Measurements from ENCODE around the gene DOCK11. TPM values are rescaled to one million over a fixed set of nuclear protein-coding genes. Genes with fewer than 3 reads are reported as not detected.
A peak's percentile ranks its signal among the peaks of the same experiment; 100 is the strongest.

The DOCK11 gene
- total and polyA plus RNA-seq, 2 donors (not counting 1 experiment from before 2014, with no cell fraction given) = 31.0 to 83.5 TPM

- H3K4me2 ChIP-seq (replicated peaks; ENCODE audit: low read depth, low read length, poor library complexity, severe bottlenecking) = no peak overlapping the region
- H4K20me1 ChIP-seq (ENCODE audit: control insufficient read depth, insufficient read depth, low read length, poor library complexity, severe bottlenecking) = no peaks in the 10 kb centered on the region
- TF ChIP-seq EZH2 (IDR thresholded peaks at IDR 0.05; ENCODE audit: borderline replicate concordance, insufficient read depth, low read depth, low read length, poor library complexity, severe bottlenecking) = no peak
- TF ChIP-seq CTCF (IDR thresholded peaks at IDR 0.05) = peak; percentile 64
- no peak overlapping the region for H3K27ac ChIP-seq (ENCODE audit: low read length in 2 of 2)
- no peaks in the 10 kb centered on the region for H3K4me1 Mint-ChIP-seq
- peaks cover 3% of the 10 kb centered on the region for H3K27me3 Mint-ChIP-seq
- no peaks in the 10 kb centered on the region for H3K9me3 ChIP-seq (ENCODE audit: control extremely low read depth in 1 of 3, control insufficient read depth in 2 of 3, insufficient read depth in 1 of 3, low read length in 2 of 3)
- H3K36me3 ChIP-seq (replicated peaks in 1 of 2; ENCODE audit: control extremely low read depth in 1 of 2, control insufficient read depth in 1 of 2, extremely low read depth in 1 of 2, insufficient read depth in 2 of 2, low read length in 1 of 2) = no peaks in the 10 kb centered on the region
- intact Hi-C loops (cut with micrococcal nuclease) = loop anchor here (1.0 to 5.0 kb wide), 2 partner anchors 142 to 348 kb away; no protein-coding TSS in a partner anchor
- no peaks in the 10 kb centered on the region for H3K79me2 ChIP-seq (ENCODE audit: control insufficient read depth, insufficient read depth, low read length)
- DNase-seq (peak; percentile 50), ATAC-seq (ENCODE audit: low read depth) (no peak)
- no peaks in the 10 kb centered on the region for H3K27me3 ChIP-seq (replicated peaks in 1 of 4; ENCODE audit: control extremely low read depth in 1 of 4, control insufficient read depth in 3 of 4, insufficient read depth in 4 of 4, low read length in 3 of 4)
- no CpG with 5 or more reads among the region's 4 CpGs for WGBS (ENCODE audit: insufficient coverage)
- no peaks in the 10 kb centered on the region for H3K4me1 ChIP-seq (ENCODE audit: control insufficient read depth in 2 of 2, insufficient read depth in 2 of 2, low read length in 2 of 2)
- no peak overlapping the region for H3K4me3 ChIP-seq (ENCODE audit: control extremely low read depth in 1 of 5, extremely low read depth in 1 of 5, insufficient read depth in 1 of 5, low read depth in 2 of 5, low read length in 4 of 5)
- ChIA-PET POLR2A (interaction anchor here (0.5 to 1.5 kb wide), 2 partner anchors 142 to 143 kb away, joined by 3 read pairs; no protein-coding TSS in a partner anchor), CTCF (interaction anchor here (0.6 to 4.8 kb wide), 10 partner anchors 15 to 351 kb away, joined by 3 to 70 read pairs (median 4); no protein-coding TSS in a partner anchor)
- H3K27ac Mint-ChIP-seq = no peak overlapping the region
- H2AFZ ChIP-seq (ENCODE audit: insufficient read depth, low read depth, low read length, poor library complexity, severe bottlenecking) = no peak overlapping the region
- no peak overlapping the region for H3K4me3 Mint-ChIP-seq
- no peaks in the 10 kb centered on the region for H3K9me3 Mint-ChIP-seq (ENCODE audit: insufficient read depth)
- H3K9ac ChIP-seq (ENCODE audit: low read length) = no peak overlapping the region
Observed at GRCh38 chrX:118459494-118459893, 36.1 kb upstream of the DOCK11 start.

- Histone ChIP-seq H3K27me3 (replicated peaks in 1 of 4; ENCODE audit: control extremely low read depth in 1 of 4, control insufficient read depth in 3 of 4, insufficient read depth in 4 of 4, low read length in 3 of 4) (no peaks in the 10 kb centered on the region), H3K9ac (ENCODE audit: low read length) (no peak overlapping the region), H3K4me3 (ENCODE audit: control extremely low read depth in 1 of 5, extremely low read depth in 1 of 5, insufficient read depth in 1 of 5, low read depth in 2 of 5, low read length in 4 of 5) (no peak overlapping the region), H4K20me1 (ENCODE audit: control insufficient read depth, insufficient read depth, low read length, poor library complexity, severe bottlenecking) (no peaks in the 10 kb centered on the region), H3K4me1 (ENCODE audit: control insufficient read depth in 2 of 2, insufficient read depth in 2 of 2, low read length in 2 of 2) (no peaks in the 10 kb centered on the region), H3K27ac (ENCODE audit: low read length in 2 of 2) (no peak overlapping the region), H3K79me2 (ENCODE audit: control insufficient read depth, insufficient read depth, low read length) (no peaks in the 10 kb centered on the region), H2AFZ (ENCODE audit: insufficient read depth, low read depth, low read length, poor library complexity, severe bottlenecking) (no peak overlapping the region), H3K36me3 (replicated peaks in 1 of 2; ENCODE audit: control extremely low read depth in 1 of 2, control insufficient read depth in 1 of 2, extremely low read depth in 1 of 2, insufficient read depth in 2 of 2, low read length in 1 of 2) (no peaks in the 10 kb centered on the region), H3K4me2 (replicated peaks; ENCODE audit: low read depth, low read length, poor library complexity, severe bottlenecking) (no peak overlapping the region), H3K9me3 (ENCODE audit: control extremely low read depth in 1 of 3, control insufficient read depth in 2 of 3, insufficient read depth in 1 of 3, low read length in 2 of 3) (no peaks in the 10 kb centered on the region)
- Mint-ChIP-seq H3K27me3 (peaks cover 6% of the 10 kb centered on the region), H3K4me1 (no peaks in the 10 kb centered on the region), H3K27ac (no peak overlapping the region), H3K9me3 (ENCODE audit: insufficient read depth) (no peaks in the 10 kb centered on the region), H3K4me3 (no peak overlapping the region)
- CTCF ChIA-PET = interaction anchor here (1.0 kb wide), 1 partner anchor 136 kb away, joined by 3 read pairs; no protein-coding TSS in a partner anchor
- ATAC-seq (ENCODE audit: low read depth) (no peak), DNase-seq (no peak)
- POLR2A ChIA-PET = no interaction called here
- intact Hi-C loops (cut with micrococcal nuclease) = no loop called here
- TF ChIP-seq CTCF (IDR thresholded peaks at IDR 0.05) (no peak), EZH2 (IDR thresholded peaks at IDR 0.05; ENCODE audit: borderline replicate concordance, insufficient read depth, low read depth, low read length, poor library complexity, severe bottlenecking) (no peak)
- WGBS (ENCODE audit: insufficient coverage) = no CpG with 5 or more reads among the region's 6 CpGs
Observed at GRCh38 chrX:118464501-118464900, 31.1 kb upstream of the DOCK11 start.
